HEK293 (cell line): ENCODE measurements around the gene PBX2.

Experiments used
- CTCF ChIA-PET: fragments of 350-600 bp; formaldehyde crosslinking; extraction: SDS; loops from one replicate; lab custom pipeline; 2021; ENCODE audit warnings: antibody characterized with exemption; lab: Yijun Ruan, JAX
- POLR2A ChIA-PET: fragments of 300-600 bp; formaldehyde crosslinking; extraction: SDS; loops from one replicate; lab custom pipeline; 2020; ENCODE audit warnings: antibody characterized with exemption, inconsistent platforms; lab: Yijun Ruan, JAX
- H3K27ac ChIP-seq: fragments of 200-500 bp; sonication (Bioruptor generic); 2 replicates; pipeline ENCODE4 v1.5.1; 2014; ENCODE audit warnings: low read depth, low read length, control low read depth, inconsistent platforms; ENCODE audit errors: extremely low read depth
- H3K36me3 ChIP-seq, 2 experiments: fragments of 200-500 bp in 1 of 2; sonication (Bioruptor generic) in 1 of 2; 1 replicate in 1 of 2; 2 replicates in 1 of 2; pipeline ENCODE4 v1.5.1; 2014 to 2017; ENCODE audit warnings: inconsistent platforms in 2 of 2, low read length in 2 of 2; ENCODE audit not compliant: control insufficient read depth in 2 of 2, insufficient read depth in 1 of 2
- H3K4me1 ChIP-seq: fragments of 200-500 bp; sonication (Bioruptor generic); 2 replicates; pipeline ENCODE4 v1.5.1; 2014; ENCODE audit warnings: mild to moderate bottlenecking, low read length, inconsistent platforms; ENCODE audit not compliant: control insufficient read depth, insufficient read depth
- H3K4me3 ChIP-seq: 2 replicates; pipeline ENCODE4 v1.5.1; 2011; ENCODE audit warnings: low read depth, mild to moderate bottlenecking, control low read depth, low read length, moderate library complexity
- H3K9me3 ChIP-seq: fragments of 200-500 bp; sonication (Bioruptor generic); 2 replicates; pipeline ENCODE4 v1.5.1; 2014; ENCODE audit warnings: low read depth, low read length, inconsistent platforms; ENCODE audit not compliant: control insufficient read depth, insufficient read depth
- GFI1B ChIP-seq: fragments of 450-650 bp; formaldehyde crosslinking; IDR thresholded peaks from 2 replicates; pipeline ENCODE4 v1.5.1; 2016; ENCODE audit warnings: missing biosample characterization, missing genetic modification characterization
- GLIS1 ChIP-seq: fragments of 450-650 bp; formaldehyde crosslinking; IDR thresholded peaks from 2 replicates; pipeline ENCODE4 v1.5.1; 2016; ENCODE audit warnings: missing biosample characterization, missing genetic modification characterization
- HIC1 ChIP-seq: fragments of 450-650 bp; formaldehyde crosslinking; IDR thresholded peaks from 2 replicates; pipeline ENCODE4 v1.5.1; 2016; ENCODE audit warnings: missing biosample characterization, missing genetic modification characterization
- PRDM10 ChIP-seq: fragments of 450-650 bp; formaldehyde crosslinking; IDR thresholded peaks from 2 replicates; pipeline ENCODE4 v1.5.1; 2016; ENCODE audit warnings: missing biosample characterization, missing genetic modification characterization
- SCRT2 ChIP-seq: fragments of 450-650 bp; formaldehyde crosslinking; IDR thresholded peaks from 2 replicates; pipeline ENCODE4 v1.5.1; 2016; ENCODE audit warnings: missing biosample characterization, missing genetic modification characterization
- SP3 ChIP-seq: fragments of 450-650 bp; formaldehyde crosslinking; IDR thresholded peaks from 2 replicates; pipeline ENCODE4 v1.5.1; 2016; ENCODE audit warnings: missing biosample characterization, missing genetic modification characterization
- TCF7L2 ChIP-seq: IDR thresholded peaks from 2 replicates; pipeline ENCODE4 v1.6.1; 2011; ENCODE audit warnings: low read depth, mild to moderate bottlenecking, inconsistent platforms, low read length, moderate library complexity, borderline replicate concordance
- YY1 ChIP-seq: fragments of 450-650 bp; formaldehyde crosslinking; IDR thresholded peaks from 2 replicates; pipeline ENCODE4 v1.5.1; 2018; ENCODE audit warnings: missing biosample characterization, missing genetic modification characterization
- ZFHX2 ChIP-seq: fragments of 450-650 bp; formaldehyde crosslinking; conservative IDR thresholded peaks from 2 replicates; pipeline ENCODE4 v1.5.1; 2016; ENCODE audit warnings: missing biosample characterization, missing genetic modification characterization
- ZNF155 ChIP-seq: fragments of 450-650 bp; formaldehyde crosslinking; IDR thresholded peaks from 2 replicates; pipeline ENCODE4 v1.5.1; 2016; ENCODE audit warnings: missing biosample characterization, missing genetic modification characterization
- ZNF24 ChIP-seq: fragments of 450-650 bp; formaldehyde crosslinking; IDR thresholded peaks from 2 replicates; pipeline ENCODE4 v1.5.1; 2016; ENCODE audit warnings: missing biosample characterization, missing genetic modification characterization
- ZNF366 ChIP-seq: fragments of 450-650 bp; formaldehyde crosslinking; conservative IDR thresholded peaks from 2 replicates; pipeline ENCODE4 v1.5.1; 2016; ENCODE audit warnings: missing biosample characterization, missing genetic modification characterization
- ZNF37A ChIP-seq: fragments of 450-650 bp; IDR thresholded peaks from 2 replicates; pipeline ENCODE4 v1.5.1; 2018; ENCODE audit warnings: missing biosample characterization, missing genetic modification characterization
- ZNF449 ChIP-seq: fragments of 450-650 bp; formaldehyde crosslinking; IDR thresholded peaks from 2 replicates; pipeline ENCODE4 v1.5.1; 2017; ENCODE audit warnings: missing biosample characterization, mild to moderate bottlenecking, missing genetic modification characterization, moderate library complexity
- ZNF549 ChIP-seq: fragments of 450-650 bp; IDR thresholded peaks from 2 replicates; pipeline ENCODE4 v1.5.1; 2018; ENCODE audit warnings: missing biosample characterization, missing genetic modification characterization, mild to moderate bottlenecking, inconsistent platforms, moderate library complexity
- ZNF785 ChIP-seq: fragments of 450-650 bp; formaldehyde crosslinking; IDR thresholded peaks from 2 replicates; pipeline ENCODE4 v1.5.1; 2016; ENCODE audit warnings: missing biosample characterization, missing genetic modification characterization
- TF ChIP-seq, protein P1 (sequence below): fragments of 450-650 bp; formaldehyde crosslinking; IDR thresholded peaks from 2 replicates; pipeline ENCODE4 v1.5.1; 2016; ENCODE audit warnings: missing biosample characterization, missing genetic modification characterization
- TF ChIP-seq, protein P2 (sequence below): fragments of 450-650 bp; formaldehyde crosslinking; IDR thresholded peaks from 2 replicates; pipeline ENCODE4 v1.5.1; 2017; ENCODE audit warnings: missing biosample characterization, missing genetic modification characterization

PBX2 gene

DNA sequence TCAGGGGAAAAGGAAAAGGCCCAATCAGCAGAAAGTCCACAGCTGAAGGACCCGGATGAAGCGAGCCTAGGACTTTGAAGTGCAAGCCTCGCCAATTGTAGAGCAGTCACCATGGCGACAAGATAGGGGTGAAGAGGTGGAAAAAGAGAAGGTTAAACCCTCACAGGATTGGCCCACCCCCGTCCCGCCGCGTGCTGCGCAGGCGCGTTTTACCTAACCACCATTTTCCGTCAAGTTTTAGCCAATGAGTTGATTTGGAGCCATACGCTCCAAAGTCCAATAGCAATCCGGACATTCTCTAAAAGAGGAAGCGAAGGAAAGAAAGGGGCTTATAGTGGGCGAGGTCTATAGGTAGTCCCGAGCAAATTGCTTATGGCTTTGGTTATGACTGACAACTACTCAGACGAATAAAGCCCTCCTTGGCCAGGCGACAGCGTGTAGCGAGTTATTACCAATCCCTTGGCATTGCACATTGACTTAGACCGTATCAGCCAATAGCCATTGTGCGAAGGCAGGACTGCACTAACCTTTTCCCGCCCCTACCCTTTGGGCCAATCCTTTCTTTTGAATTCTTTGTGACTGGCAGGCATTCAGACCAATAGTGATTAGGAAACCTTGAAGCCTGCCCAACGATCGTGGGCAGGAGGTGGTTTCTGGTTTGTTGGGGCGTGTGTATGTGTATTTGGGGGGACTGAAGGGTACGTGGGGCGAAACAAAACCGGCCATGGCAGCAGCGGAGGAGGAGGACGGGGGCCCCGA, 12.0 kb downstream of the PBX2 start, which contains the start of gene RNF5 (continued):
- TF ChIP-seq SP3 (tag by site-specific recombination) (peak; percentile 87), TCF7L2 (peak; percentile 92), ZFHX2 (tag by site-specific recombination) (peak; percentile 84; the same call in 1 of the 2 replicates), GLIS1 (tag by site-specific recombination) (no peak), ZNF549 (no peak), ZNF155 (tag by site-specific recombination) (no peak), GFI1B (tag by site-specific recombination) (no peak), ZNF366 (tag by site-specific recombination) (peak; percentile 100), HIC1 (tag by site-specific recombination) (peak; percentile 65; the same call in 1 of the 2 replicates), PRDM10 (peak; percentile 94)
- TF ChIP-seq, protein P1, sequence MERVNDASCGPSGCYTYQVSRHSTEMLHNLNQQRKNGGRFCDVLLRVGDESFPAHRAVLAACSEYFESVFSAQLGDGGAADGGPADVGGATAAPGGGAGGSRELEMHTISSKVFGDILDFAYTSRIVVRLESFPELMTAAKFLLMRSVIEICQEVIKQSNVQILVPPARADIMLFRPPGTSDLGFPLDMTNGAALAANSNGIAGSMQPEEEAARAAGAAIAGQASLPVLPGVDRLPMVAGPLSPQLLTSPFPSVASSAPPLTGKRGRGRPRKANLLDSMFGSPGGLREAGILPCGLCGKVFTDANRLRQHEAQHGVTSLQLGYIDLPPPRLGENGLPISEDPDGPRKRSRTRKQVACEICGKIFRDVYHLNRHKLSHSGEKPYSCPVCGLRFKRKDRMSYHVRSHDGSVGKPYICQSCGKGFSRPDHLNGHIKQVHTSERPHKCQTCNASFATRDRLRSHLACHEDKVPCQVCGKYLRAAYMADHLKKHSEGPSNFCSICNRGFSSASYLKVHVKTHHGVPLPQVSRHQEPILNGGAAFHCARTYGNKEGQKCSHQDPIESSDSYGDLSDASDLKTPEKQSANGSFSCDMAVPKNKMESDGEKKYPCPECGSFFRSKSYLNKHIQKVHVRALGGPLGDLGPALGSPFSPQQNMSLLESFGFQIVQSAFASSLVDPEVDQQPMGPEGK (tag by site-specific recombination) = peak; percentile 88

- Histone ChIP-seq H3K9me3 (no peaks in the 10 kb centered on the region), H3K4me3 (peak overlapping the region; percentile 48), H3K4me1 (peaks cover 14% of the 10 kb centered on the region), H3K27ac (peak overlapping the region; percentile 80), H3K36me3 (peaks cover 0 to 32% of the 10 kb centered on the region in 2 experiments; a peak in 2 of 3 replicates)
- ChIA-PET CTCF (interaction anchor here (0.6 to 1.6 kb wide), 7 partner anchors 12 to 77 kb away, joined by 3 to 15 read pairs (median 5); no protein-coding TSS in a partner anchor), POLR2A (interaction anchor here (0.6 to 2.5 kb wide), 14 partner anchors 8 to 795 kb away, joined by 3 to 38 read pairs (median 6); partner anchors contain the start of genes ATF6B, EGFL8, FKBPL and GPSM3)
- TF ChIP-seq ZNF37A (tag by site-specific recombination) (no peak), ZNF785 (tag by site-specific recombination) (no peak), ZNF24 (tag by site-specific recombination) (peak; percentile 37; the same call in 1 of the 2 replicates), YY1 (tag by site-specific recombination) (peak; percentile 77; the same call in 1 of the 2 replicates), ZNF449 (0 out of 2 replicates have a peak, but pooled peaks have one; percentile 25), PRDM10 (no peak), SCRT2 (tag by site-specific recombination) (no peak)
- TF ChIP-seq, protein P2, sequence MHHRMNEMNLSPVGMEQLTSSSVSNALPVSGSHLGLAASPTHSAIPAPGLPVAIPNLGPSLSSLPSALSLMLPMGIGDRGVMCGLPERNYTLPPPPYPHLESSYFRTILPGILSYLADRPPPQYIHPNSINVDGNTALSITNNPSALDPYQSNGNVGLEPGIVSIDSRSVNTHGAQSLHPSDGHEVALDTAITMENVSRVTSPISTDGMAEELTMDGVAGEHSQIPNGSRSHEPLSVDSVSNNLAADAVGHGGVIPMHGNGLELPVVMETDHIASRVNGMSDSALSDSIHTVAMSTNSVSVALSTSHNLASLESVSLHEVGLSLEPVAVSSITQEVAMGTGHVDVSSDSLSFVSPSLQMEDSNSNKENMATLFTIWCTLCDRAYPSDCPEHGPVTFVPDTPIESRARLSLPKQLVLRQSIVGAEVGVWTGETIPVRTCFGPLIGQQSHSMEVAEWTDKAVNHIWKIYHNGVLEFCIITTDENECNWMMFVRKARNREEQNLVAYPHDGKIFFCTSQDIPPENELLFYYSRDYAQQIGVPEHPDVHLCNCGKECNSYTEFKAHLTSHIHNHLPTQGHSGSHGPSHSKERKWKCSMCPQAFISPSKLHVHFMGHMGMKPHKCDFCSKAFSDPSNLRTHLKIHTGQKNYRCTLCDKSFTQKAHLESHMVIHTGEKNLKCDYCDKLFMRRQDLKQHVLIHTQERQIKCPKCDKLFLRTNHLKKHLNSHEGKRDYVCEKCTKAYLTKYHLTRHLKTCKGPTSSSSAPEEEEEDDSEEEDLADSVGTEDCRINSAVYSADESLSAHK = no peak
Measured at GRCh38 chr6:32177183-32177787, 12.7 kb downstream of the PBX2 start.
